K562 (cell line): Measurements from ENCODE around the gene ISL1. TPM values are rescaled to one million over a fixed set of nuclear protein-coding genes. Genes with fewer than 3 reads are reported as not detected.

Source experiments
- ATAC-seq: fragments of 200-7000 bp; cut with Tn5 transposase; 3 replicates; pipeline ENCODE4 v1.9.1; 2020; ENCODE audit warnings: moderate library complexity
- BruUV-seq: library from RNA; stranded (reverse); fragments of 400-500 nt; replicated peaks from 2 replicates; lab custom pipeline; 2021; lab: Mats Ljungman, UMichigan
- CTCF ChIA-PET: fragments of 300-600 bp; formaldehyde crosslinking; extraction: SDS; loops from one replicate; lab custom pipeline; 2021; ENCODE audit warnings: low intra/inter-chr PET ratio; lab: Yijun Ruan, JAX
- POLR2A ChIA-PET: fragments of 300-600, 350-650 bp; sonication (Branson Sonifier 250); formaldehyde crosslinking; extraction: SDS; loops from one replicate; lab custom pipeline; 2021; ENCODE audit warnings: antibody characterized with exemption, inconsistent platforms; lab: Yijun Ruan, JAX
- DNase-seq, 4 experiments: peaks; one replicate each; pipeline versions ENCODE4 v3.0.0 to v3.0.0-alpha.2; 2011 to 2018; ENCODE audit warnings: low spot score in 3 of 4, mixed read lengths in 3 of 4; ENCODE audit errors: extremely low read depth in 1 of 4
- FAIRE-seq: peaks from 2 replicates; lab custom pipeline; 2011; peaks lifted over from hg19 to GRCh38; lab: Jason Lieb, UNC
- H2AFZ ChIP-seq: 2 replicates; pipeline ENCODE4 v1.6.0; 2011; ENCODE audit warnings: low read depth, low read length, control low read depth, inconsistent platforms
- H3K27ac ChIP-seq: fragments of 200-600 bp; 3 replicates; pipeline ENCODE4 v1.8.0; 2011; ENCODE audit warnings: low read depth, mild to moderate bottlenecking, control low read depth, inconsistent platforms, low read length, moderate library complexity, mixed read lengths; ENCODE audit errors: extremely low read depth
- H3K27me3 ChIP-seq, 2 experiments: fragments of 300-600 bp in 1 of 2; 2 replicates in 1 of 2; 3 replicates in 1 of 2; pipeline versions ENCODE4 v1.6.0 to v1.8.0; 2011; ENCODE audit warnings: inconsistent platforms in 2 of 2, low read length in 2 of 2, mild to moderate bottlenecking in 1 of 2, mixed read lengths in 1 of 2, moderate library complexity in 1 of 2; ENCODE audit not compliant: control insufficient read depth in 2 of 2, insufficient read depth in 2 of 2
- H3K36me3 ChIP-seq: fragments of 300-600 bp; 3 replicates; pipeline ENCODE4 v1.8.0; 2011; ENCODE audit warnings: mild to moderate bottlenecking, low read length, inconsistent platforms; ENCODE audit not compliant: control insufficient read depth, insufficient read depth
- H3K4me1 ChIP-seq, 2 experiments: fragments of 200-600 bp in 1 of 2; replicated peaks in 1 of 2; 2 replicates in 1 of 2; 3 replicates in 1 of 2; pipeline versions ENCODE4 v1.5.1 to v1.8.0; 2011; ENCODE audit warnings: inconsistent platforms in 2 of 2, low read length in 2 of 2, mild to moderate bottlenecking in 1 of 2, mixed read lengths in 1 of 2, moderate library complexity in 1 of 2; ENCODE audit not compliant: control insufficient read depth in 2 of 2, insufficient read depth in 2 of 2
- H3K4me2 ChIP-seq: 2 replicates; pipeline ENCODE4 v1.6.1; 2011; ENCODE audit warnings: low read length, control low read depth, inconsistent platforms, mixed read lengths; ENCODE audit not compliant: insufficient read depth
- H3K4me3 ChIP-seq: fragments of 200-600 bp; sonication (generic), shearing (Covaris generic); 2 replicates; pipeline ENCODE4 v1.5.1; 2016; ENCODE audit warnings: control low read depth, inconsistent platforms
- H3K79me2 ChIP-seq: fragments of 200-600 bp; 3 replicates; pipeline ENCODE4 v1.8.0; 2011; ENCODE audit warnings: low read length, inconsistent platforms; ENCODE audit not compliant: control insufficient read depth, insufficient read depth
- H3K9ac ChIP-seq, 2 experiments: 2 replicates each; pipeline versions ENCODE4 v1.6.0 to v1.6.1; 2011; ENCODE audit warnings: low read depth in 2 of 2, low read length in 2 of 2, control low read depth in 1 of 2, inconsistent platforms in 1 of 2, mild to moderate bottlenecking in 1 of 2, mixed read lengths in 1 of 2; ENCODE audit not compliant: insufficient read depth in 1 of 2
- H3K9me1 ChIP-seq: one replicate; pipeline ENCODE4 v1.6.0; 2011; ENCODE audit warnings: inconsistent platforms, mild to moderate bottlenecking, low read length, moderate library complexity; ENCODE audit not compliant: control insufficient read depth, insufficient read depth
- H3K9me3 ChIP-seq: replicated peaks from 2 replicates; pipeline ENCODE4 v1.5.1; 2011; ENCODE audit warnings: low read depth, low read length, inconsistent platforms; ENCODE audit not compliant: control insufficient read depth, insufficient read depth
- H4K20me1 ChIP-seq: replicated peaks from 2 replicates; pipeline ENCODE4 v1.6.1; 2011; ENCODE audit warnings: low read length, inconsistent platforms, mixed read lengths; ENCODE audit not compliant: control insufficient read depth, insufficient read depth
- BRF1 ChIP-seq: IDR thresholded peaks from 3 replicates; pipeline ENCODE4 v1.6.1; 2011; ENCODE audit warnings: borderline replicate concordance, mild to moderate bottlenecking; ENCODE audit not compliant: insufficient read length; ENCODE audit errors: extremely low read depth
- MCM2 ChIP-seq: fragments of 450-650 bp; IDR thresholded peaks from 2 replicates; pipeline ENCODE4 v1.6.1; 2017; ENCODE audit warnings: low read depth, mild to moderate bottlenecking
- WGBS: fragments of 100-300 bp; shearing (Covaris generic); methylation state at CpG from one replicate; pipeline ENCODE4 v1.1.6; 2016; ENCODE audit warnings: low coverage, mixed read lengths; ENCODE audit not compliant: insufficient coverage; ENCODE audit errors: missing lambda C conversion rate; 5-methylcytosine and 5-hydroxymethylcytosine counted together
- in situ Hi-C: fragments of 300-500 bp; cut with MboI; formaldehyde crosslinking; loops from 4 replicates; pipeline ENCODE4 v1.15.0; 2018; ENCODE audit warnings: inconsistent platforms, mixed read lengths
- intact Hi-C: fragments of 100-400 bp; cut with micrococcal nuclease; formaldehyde crosslinking; loops from 2 replicates; pipeline ENCODE4 v1.14.2; 2022
- polyA plus RNA-seq, 8 experiments: library from polyadenylated mRNA; depleted of rRNA in 4 of 8; stranded (reverse) in 5 of 8; unstranded in 3 of 8; fragments of >200 nt; fragmentation: Nextera tagmentation in 2 of 8; fragmentation: Illumina TruSeq in 1 of 8; extraction: Ambion mirVana in 2 of 8; extraction: Trizol in 1 of 8; gene quantifications; 2 replicates each; pipeline versions ENCODE4 v1.2.1 to v1.2.3, GENCODE V29; 2011 to 2014; ENCODE audit warnings: inconsistent platforms in 1 of 8, missing spikeins in 1 of 8
- total RNA-seq, 7 experiments: library from RNA; depleted of rRNA in 6 of 7; stranded (reverse); fragments of >200 nt in 6 of 7; fragmentation: Illumina TruSeq in 2 of 7; extraction: Trizol in 2 of 7; gene quantifications; 2 replicates each; pipeline versions ENCODE4 v1.2.1 to v1.2.3, GENCODE V29; 2011 to 2021; ENCODE audit warnings: low replicate concordance in 1 of 7
- TF ChIP-seq, protein P1 (sequence below), 2 experiments: fragments of 450-650 bp; formaldehyde crosslinking in 1 of 2; IDR thresholded peaks; 2 replicates each; pipeline versions ENCODE4 v1.4.0 to v1.6.1; 2014 to 2020; ENCODE audit warnings: mild to moderate bottlenecking in 2 of 2, borderline replicate concordance in 1 of 2, low read depth in 1 of 2

The ISL1 gene
- total and polyA plus RNA-seq, 9 of the 15 experiments (the other 6 are each of a cell fraction or from before 2014, with no cell fraction given): not detected

- Histone ChIP-seq H3K27ac (no peak overlapping the region), H3K27me3 (peaks cover 9 to 24% of the 10 kb centered on the region in 2 experiments; a peak in 3 of 5 replicates), H3K9me3 (no peaks in the 10 kb centered on the region), H3K4me3 (no peak overlapping the region), H3K36me3 (no peaks in the 10 kb centered on the region), H3K79me2 (no peaks in the 10 kb centered on the region), H2AFZ (no peak overlapping the region), H3K4me1 (peaks cover 0 to 9% of the 10 kb centered on the region in 2 experiments; a peak in 1 of 5 replicates), H3K9ac (no peak overlapping the region), H4K20me1 (no peaks in the 10 kb centered on the region), H3K4me2 (no peak overlapping the region), H3K9me1 (no peaks in the 10 kb centered on the region)
- FAIRE-seq (no peak), DNase-seq (no peak), ATAC-seq (no peak)
- intact Hi-C loops: no loop called here
- ChIA-PET POLR2A (no interaction called here), CTCF (no interaction called here)
- WGBS: 0% methylated on average over 4 of the region's 4 CpGs
- in situ Hi-C loops: loop anchor here (25.0 kb wide), 1 partner anchor 1283 kb away; no protein-coding TSS in a partner anchor
- TF ChIP-seq BRF1: no peak
- TF ChIP-seq MCM2: no peak
- BruUV-seq: no TSS peak
Observed at GRCh38 chr5:51379331-51379700, 3.9 kb upstream of the ISL1 start.

GRCh38 chr5:51380603-51381207, 2.5 kb upstream of the ISL1 start:
- Histone ChIP-seq H3K9me1 (no peaks in the 10 kb centered on the region), H3K4me2 (no peak overlapping the region), H3K27ac (no peak overlapping the region), H3K4me3 (no peak overlapping the region), H3K79me2 (no peaks in the 10 kb centered on the region), H3K9me3 (no peaks in the 10 kb centered on the region), H3K9ac (no peak overlapping the region), H3K4me1 (peaks cover 0 to 9% of the 10 kb centered on the region in 2 experiments; a peak in 1 of 5 replicates), H3K27me3 (peaks cover 9 to 24% of the 10 kb centered on the region in 2 experiments; a peak in 3 of 5 replicates), H3K36me3 (no peaks in the 10 kb centered on the region), H4K20me1 (no peaks in the 10 kb centered on the region), H2AFZ (no peak overlapping the region)
- ATAC-seq (0 out of 3 replicates have a peak, but pooled peaks have one; percentile 31), FAIRE-seq (peak; percentile 15), DNase-seq (peak; percentile 32 to 50 (median 40))
- 0% methylated on average over 7 of the region's 7 CpGs for WGBS
- no TSS peak for BruUV-seq
- ChIA-PET CTCF (no interaction called here), POLR2A (no interaction called here)
- in situ Hi-C loops: loop anchor here (25.0 kb wide), 1 partner anchor 1282 kb away; no protein-coding TSS in a partner anchor
- intact Hi-C loops: loop anchor here (5.0 kb wide), 1 partner anchor 1277 kb away; no protein-coding TSS in a partner anchor
- TF ChIP-seq, protein P1, sequence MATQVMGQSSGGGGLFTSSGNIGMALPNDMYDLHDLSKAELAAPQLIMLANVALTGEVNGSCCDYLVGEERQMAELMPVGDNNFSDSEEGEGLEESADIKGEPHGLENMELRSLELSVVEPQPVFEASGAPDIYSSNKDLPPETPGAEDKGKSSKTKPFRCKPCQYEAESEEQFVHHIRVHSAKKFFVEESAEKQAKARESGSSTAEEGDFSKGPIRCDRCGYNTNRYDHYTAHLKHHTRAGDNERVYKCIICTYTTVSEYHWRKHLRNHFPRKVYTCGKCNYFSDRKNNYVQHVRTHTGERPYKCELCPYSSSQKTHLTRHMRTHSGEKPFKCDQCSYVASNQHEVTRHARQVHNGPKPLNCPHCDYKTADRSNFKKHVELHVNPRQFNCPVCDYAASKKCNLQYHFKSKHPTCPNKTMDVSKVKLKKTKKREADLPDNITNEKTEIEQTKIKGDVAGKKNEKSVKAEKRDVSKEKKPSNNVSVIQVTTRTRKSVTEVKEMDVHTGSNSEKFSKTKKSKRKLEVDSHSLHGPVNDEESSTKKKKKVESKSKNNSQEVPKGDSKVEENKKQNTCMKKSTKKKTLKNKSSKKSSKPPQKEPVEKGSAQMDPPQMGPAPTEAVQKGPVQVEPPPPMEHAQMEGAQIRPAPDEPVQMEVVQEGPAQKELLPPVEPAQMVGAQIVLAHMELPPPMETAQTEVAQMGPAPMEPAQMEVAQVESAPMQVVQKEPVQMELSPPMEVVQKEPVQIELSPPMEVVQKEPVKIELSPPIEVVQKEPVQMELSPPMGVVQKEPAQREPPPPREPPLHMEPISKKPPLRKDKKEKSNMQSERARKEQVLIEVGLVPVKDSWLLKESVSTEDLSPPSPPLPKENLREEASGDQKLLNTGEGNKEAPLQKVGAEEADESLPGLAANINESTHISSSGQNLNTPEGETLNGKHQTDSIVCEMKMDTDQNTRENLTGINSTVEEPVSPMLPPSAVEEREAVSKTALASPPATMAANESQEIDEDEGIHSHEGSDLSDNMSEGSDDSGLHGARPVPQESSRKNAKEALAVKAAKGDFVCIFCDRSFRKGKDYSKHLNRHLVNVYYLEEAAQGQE (IDR thresholded peaks at IDR 0.05; ENCODE audit: borderline replicate concordance): peak; percentile 19; the same call in 1 of the 2 replicates
- TF ChIP-seq, protein P1 (CRISPR knock-in tag; IDR thresholded peaks at IDR 0.05; ENCODE audit: low read depth): no peak
